LNCaP clone FGC (cell line): ENCODE data around the gene FCN2.

Source experiments
- DNase-seq: peaks from one replicate; pipeline ENCODE4 v3.0.0-alpha.2; 2011; ENCODE audit warnings: low read depth
- H3K4me3 ChIP-seq: 2 replicates; pipeline ENCODE4 v1.5.1; 2011; ENCODE audit warnings: mild to moderate bottlenecking, low read depth, low read length, control low read depth
- CTCF ChIP-seq: IDR thresholded peaks from 2 replicates; pipeline ENCODE4 v1.5.1; 2012; ENCODE audit warnings: mild to moderate bottlenecking; ENCODE audit not compliant: control insufficient read depth, insufficient read depth; ENCODE audit errors: extremely low read depth

The FCN2 gene

GRCh38 chr9:134912126-134912840, 31.7 kb downstream of the FCN2 start:
- TF ChIP-seq CTCF, result no peak
- H3K4me3 ChIP-seq, result no peak overlapping the region
- no peak for DNase-seq

- no peak overlapping the region for H3K4me3 ChIP-seq
- DNase-seq, result no peak
- TF ChIP-seq CTCF, result no peak
Observed at GRCh38 chr9:134913041-134913712, 32.6 kb downstream of the FCN2 start.

- DNase-seq, result no peak
- no peak for TF ChIP-seq CTCF
- H3K4me3 ChIP-seq, result no peak overlapping the region
Observed at GRCh38 chr9:134913713-134914500, 33.3 kb downstream of the FCN2 start.

GRCh38 chr9:134914501-134914834, 33.9 kb downstream of the FCN2 start:
- DNase-seq, result no peak
- TF ChIP-seq CTCF, result no peak
- H3K4me3 ChIP-seq, result no peak overlapping the region

- DNase-seq, result no peak
- no peak overlapping the region for H3K4me3 ChIP-seq
- TF ChIP-seq CTCF, result no peak
Observed at GRCh38 chr9:134915046-134915985, 34.7 kb downstream of the FCN2 start.

- no peak for TF ChIP-seq CTCF
- DNase-seq, result no peak
- no peak overlapping the region for H3K4me3 ChIP-seq
Observed at GRCh38 chr9:134916161-134916665, 35.6 kb downstream of the FCN2 start.
